Mesendoderm (in vitro differentiated cells): Measurements from ENCODE around the gene WNT9A.

ENCODE experiments used
- DNase-seq: peaks from one replicate; pipeline ENCODE4 v3.0.0; 2013
- H2AK5ac ChIP-seq: 2 replicates; pipeline ENCODE4 v1.6.1; 2013; ENCODE audit warnings: low read length, inconsistent platforms
- H2BK120ac ChIP-seq: 2 replicates; pipeline ENCODE4 v1.6.1; 2013; ENCODE audit warnings: low read depth, mild to moderate bottlenecking, low read length, moderate library complexity, mixed read lengths
- H2BK15ac ChIP-seq: replicated peaks from 2 replicates; pipeline ENCODE4 v1.6.1; 2013; ENCODE audit warnings: low read depth, mild to moderate bottlenecking, moderate library complexity
- H2BK5ac ChIP-seq: 2 replicates; pipeline ENCODE4 v1.6.1; 2013; ENCODE audit warnings: low read length, inconsistent platforms
- H3K18ac ChIP-seq: 2 replicates; pipeline ENCODE4 v1.6.1; 2013; ENCODE audit warnings: mild to moderate bottlenecking, low read length, mixed read lengths
- H3K23ac ChIP-seq: one replicate; pipeline ENCODE4 v1.6.1; 2013; ENCODE audit warnings: low read length
- H3K27ac ChIP-seq: 2 replicates; pipeline ENCODE4 v1.5.1; 2013; ENCODE audit warnings: low read depth, mild to moderate bottlenecking, inconsistent platforms, low read length, moderate library complexity
- H3K27me3 ChIP-seq: 2 replicates; pipeline ENCODE4 v1.6.1; 2013; ENCODE audit warnings: low read length, control low read depth, mild to moderate bottlenecking, inconsistent platforms; ENCODE audit not compliant: insufficient read depth, poor library complexity
- H3K36me3 ChIP-seq: 2 replicates; pipeline ENCODE4 v1.6.1; 2013; ENCODE audit warnings: low read length, inconsistent platforms; ENCODE audit not compliant: control insufficient read depth, insufficient read depth
- H3K4ac ChIP-seq: one replicate; pipeline ENCODE4 v1.6.1; 2013; ENCODE audit warnings: low read depth, mild to moderate bottlenecking, low read length, moderate library complexity
- H3K4me1 ChIP-seq: 2 replicates; pipeline ENCODE4 v1.6.1; 2013; ENCODE audit warnings: low read depth, low read length, inconsistent platforms; ENCODE audit not compliant: control insufficient read depth
- H3K4me2 ChIP-seq: 2 replicates; pipeline ENCODE4 v1.6.1; 2013; ENCODE audit warnings: low read length
- H3K4me3 ChIP-seq: 2 replicates; pipeline ENCODE4 v1.5.1; 2013; ENCODE audit warnings: mild to moderate bottlenecking, low read length
- H3K56ac ChIP-seq: one replicate; pipeline ENCODE4 v1.6.1; 2013; ENCODE audit warnings: low read length
- H3K79me1 ChIP-seq: 2 replicates; pipeline ENCODE4 v1.6.1; 2013; ENCODE audit warnings: low read length, inconsistent platforms
- H3K79me2 ChIP-seq: 2 replicates; pipeline ENCODE4 v1.6.1; 2013; ENCODE audit warnings: mild to moderate bottlenecking, low read length; ENCODE audit not compliant: control insufficient read depth, insufficient read depth
- H3K9ac ChIP-seq: 2 replicates; pipeline ENCODE4 v1.6.1; 2013; ENCODE audit warnings: low read length, inconsistent platforms
- H4K5ac ChIP-seq: one replicate; pipeline ENCODE4 v1.6.1; 2013; ENCODE audit warnings: low read length
- H4K8ac ChIP-seq: one replicate; pipeline ENCODE4 v1.6.1; 2013; ENCODE audit warnings: low read depth, mild to moderate bottlenecking, control low read depth, low read length, moderate library complexity
- whole genome bisulfite sequencing: extraction: QIAGEN DNeasy Blood & Tissue Kit; methylation state at CpG from one replicate; pipeline ENCODE4 v1.1.7; 2013; ENCODE audit warnings: low lambda C conversion rate, missing lambda C conversion rate; ENCODE audit not compliant: insufficient coverage; ENCODE audit errors: extremely low coverage; 5-methylcytosine and 5-hydroxymethylcytosine counted together

The WNT9A gene

DNA sequence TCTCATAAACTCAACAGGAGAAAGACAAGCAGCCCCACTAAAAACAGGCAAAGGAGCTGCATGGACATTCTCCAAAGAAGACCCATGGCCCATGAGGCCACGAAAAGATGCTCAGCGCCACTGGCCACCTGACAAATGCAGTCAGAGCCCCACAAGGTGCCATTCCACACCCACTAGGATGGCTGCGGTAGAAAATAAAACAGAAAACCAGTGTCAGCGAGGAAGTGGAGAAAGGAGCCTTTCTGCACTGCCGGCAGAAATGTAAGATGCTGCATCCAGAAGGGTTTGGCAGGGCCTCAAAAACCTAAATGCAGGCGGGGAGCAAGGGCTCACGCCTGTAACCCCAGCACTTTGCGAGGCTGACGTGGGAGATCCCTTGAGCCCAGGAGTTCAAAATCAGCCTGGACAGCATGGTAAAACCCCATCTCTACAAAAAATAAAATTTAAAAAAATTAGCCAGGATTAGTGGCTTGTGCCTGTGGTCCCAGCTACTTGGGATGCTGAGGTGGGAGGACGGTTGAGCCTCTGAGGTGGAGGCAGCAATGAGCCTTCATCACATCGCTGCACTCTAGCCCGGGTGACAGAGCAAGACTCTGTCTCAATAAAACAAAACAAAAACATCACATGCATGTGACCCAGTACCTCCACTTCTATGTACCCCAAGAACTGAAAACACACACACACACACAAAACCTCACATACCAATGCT, 4.2 kb downstream of the WNT9A start:
- Histone ChIP-seq H3K18ac (no peak overlapping the region), H2BK120ac (no peak overlapping the region), H3K36me3 (no peaks in the 10 kb centered on the region), H3K4me3 (no peak overlapping the region), H2BK5ac (no peak overlapping the region), H3K4me2 (no peak overlapping the region), H4K5ac (no peak overlapping the region), H3K79me1 (no peaks in the 10 kb centered on the region), H3K27me3 (no peaks in the 10 kb centered on the region), H2BK15ac (no peak overlapping the region), H3K23ac (no peak overlapping the region), H3K56ac (no peak overlapping the region), H3K4ac (no peak overlapping the region), H3K9ac (no peak overlapping the region), H4K8ac (no peak overlapping the region), H2AK5ac (no peak overlapping the region), H3K4me1 (no peaks in the 10 kb centered on the region), H3K79me2 (no peaks in the 10 kb centered on the region), H3K27ac (no peak overlapping the region)
- no CpG with 5 or more reads among the region's 12 CpGs for WGBS
- DNase-seq: no peak

DNA sequence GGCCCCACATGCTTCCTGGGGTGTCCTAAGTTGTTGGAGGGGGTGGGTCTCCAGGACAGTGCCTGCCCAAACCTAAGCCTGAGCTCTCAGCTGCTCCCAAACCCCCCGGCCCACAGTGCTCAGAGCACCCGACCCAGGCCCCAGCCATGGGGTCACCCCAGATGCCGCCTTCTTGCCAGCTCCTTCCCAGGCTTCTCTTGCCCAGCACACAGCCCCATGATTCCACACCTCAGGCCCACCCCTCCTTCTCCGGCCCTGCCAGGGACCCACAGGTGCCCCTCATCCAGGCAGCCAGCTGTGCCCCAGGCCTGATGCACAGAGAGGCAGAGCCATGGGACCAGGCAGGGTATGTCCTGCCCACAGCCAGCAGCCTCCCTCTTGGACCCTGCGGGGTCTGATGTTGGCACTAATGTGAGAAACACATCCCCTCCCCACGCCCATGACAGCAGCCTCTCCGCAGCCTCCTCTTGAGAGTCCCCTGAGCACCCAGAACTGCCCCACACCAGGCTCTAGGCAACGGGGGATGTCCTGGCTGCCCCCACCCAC, 4.9 kb downstream of the WNT9A start:
- Histone ChIP-seq H3K56ac (no peak overlapping the region), H3K18ac (no peak overlapping the region), H3K4me3 (no peak overlapping the region), H4K5ac (no peak overlapping the region), H3K9ac (no peak overlapping the region), H2BK5ac (no peak overlapping the region), H3K23ac (no peak overlapping the region), H2AK5ac (no peak overlapping the region), H3K27me3 (no peaks in the 10 kb centered on the region), H3K4me1 (no peaks in the 10 kb centered on the region), H3K27ac (no peak overlapping the region), H3K79me2 (no peaks in the 10 kb centered on the region), H2BK15ac (no peak overlapping the region), H3K36me3 (no peaks in the 10 kb centered on the region), H3K4me2 (no peak overlapping the region), H3K79me1 (no peaks in the 10 kb centered on the region), H2BK120ac (no peak overlapping the region), H3K4ac (no peak overlapping the region), H4K8ac (no peak overlapping the region)
- DNase-seq: no peak
- WGBS: no CpG with 5 or more reads among the region's 8 CpGs

DNA sequence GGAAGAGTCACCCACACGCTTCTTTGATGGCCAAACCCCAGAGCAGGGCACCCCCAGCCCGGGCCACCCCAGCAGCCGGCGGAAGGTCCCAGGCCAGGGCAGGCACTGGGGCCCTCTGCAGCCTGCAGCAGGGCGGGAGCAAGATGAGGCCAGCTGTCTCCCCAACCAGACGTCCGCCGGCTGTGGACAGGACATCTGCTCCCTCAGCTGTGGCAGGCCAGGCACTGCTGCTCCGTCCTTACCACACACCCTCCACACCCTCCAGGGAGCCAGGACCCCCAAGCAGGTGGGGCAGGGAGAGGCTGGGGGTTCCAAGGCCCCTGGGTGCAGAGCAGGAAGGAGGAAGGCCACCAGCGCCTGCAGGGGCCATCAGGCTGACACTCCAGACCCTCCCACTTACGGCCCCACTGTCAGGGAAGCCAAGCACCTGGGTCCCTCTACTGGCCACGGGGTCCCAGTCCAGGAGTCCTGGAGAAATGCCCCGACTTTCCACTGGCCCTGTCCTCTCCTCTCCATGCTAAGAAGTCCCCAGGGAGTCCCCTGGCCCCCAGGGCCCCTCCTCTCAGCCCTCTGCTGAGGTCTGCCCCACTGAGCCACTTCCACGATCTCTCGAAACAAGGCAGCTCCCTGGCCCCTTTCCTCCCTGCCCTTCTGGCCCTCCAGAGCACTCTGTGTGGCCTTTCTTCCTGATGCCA, 5.6 kb downstream of the WNT9A start:
- Histone ChIP-seq H3K79me2 (no peaks in the 10 kb centered on the region), H3K4me3 (no peak overlapping the region), H2BK15ac (no peak overlapping the region), H3K27me3 (no peaks in the 10 kb centered on the region), H2BK120ac (no peak overlapping the region), H3K79me1 (no peaks in the 10 kb centered on the region), H3K56ac (no peak overlapping the region), H3K4me1 (no peaks in the 10 kb centered on the region), H2BK5ac (no peak overlapping the region), H3K18ac (no peak overlapping the region), H3K23ac (no peak overlapping the region), H4K8ac (no peak overlapping the region), H4K5ac (no peak overlapping the region), H3K4me2 (no peak overlapping the region), H3K9ac (no peak overlapping the region), H3K27ac (no peak overlapping the region), H3K36me3 (no peaks in the 10 kb centered on the region), H3K4ac (no peak overlapping the region), H2AK5ac (no peak overlapping the region)
- WGBS: no CpG with 5 or more reads among the region's 15 CpGs
- DNase-seq: no peak

DNA sequence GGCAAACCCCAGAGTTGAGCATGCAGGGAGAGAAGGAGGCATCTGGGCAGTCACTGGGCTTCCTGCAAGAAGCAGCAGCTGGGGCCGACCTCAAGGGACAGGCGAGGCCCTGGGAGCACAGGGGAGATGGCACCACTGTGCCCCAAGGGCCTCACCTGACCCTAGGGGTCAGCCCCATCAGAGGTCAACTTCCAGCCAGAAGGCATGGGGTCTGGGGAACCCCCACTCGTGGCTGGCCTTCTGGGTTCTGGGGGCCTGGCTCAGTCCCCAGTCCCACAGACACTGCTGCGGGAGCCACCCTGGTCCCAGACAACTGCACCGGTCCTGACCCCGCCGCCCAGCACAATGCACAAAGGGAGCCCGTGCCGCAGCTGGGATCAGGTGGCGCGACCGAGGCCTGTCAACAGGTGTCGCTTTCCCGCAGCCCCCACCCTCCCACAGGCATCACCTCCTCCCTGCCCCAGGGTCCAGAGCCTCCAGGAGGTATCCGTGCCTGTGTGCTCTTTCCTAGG, 6.2 kb downstream of the WNT9A start:
- H3K4me3 ChIP-seq: no peak overlapping the region
- H2AK5ac ChIP-seq: no peak overlapping the region
- H2BK120ac ChIP-seq: no peak overlapping the region
- no peaks in the 10 kb centered on the region for H3K27me3 ChIP-seq
- H3K18ac ChIP-seq: no peak overlapping the region
- H3K79me2 ChIP-seq: no peaks in the 10 kb centered on the region
- no peak overlapping the region for H3K4me2 ChIP-seq
- no peak overlapping the region for H3K27ac ChIP-seq
- no peak overlapping the region for H2BK5ac ChIP-seq
- H3K79me1 ChIP-seq: no peaks in the 10 kb centered on the region
- H3K4me1 ChIP-seq: no peaks in the 10 kb centered on the region
- no peak for DNase-seq
- H4K5ac ChIP-seq: no peak overlapping the region
- H4K8ac ChIP-seq: no peak overlapping the region
- H3K56ac ChIP-seq: no peak overlapping the region
- H2BK15ac ChIP-seq: no peak overlapping the region
- no peak overlapping the region for H3K23ac ChIP-seq
- no peak overlapping the region for H3K9ac ChIP-seq
- no peak overlapping the region for H3K4ac ChIP-seq
- no peaks in the 10 kb centered on the region for H3K36me3 ChIP-seq
- WGBS: no CpG with 5 or more reads among the region's 15 CpGs

DNA sequence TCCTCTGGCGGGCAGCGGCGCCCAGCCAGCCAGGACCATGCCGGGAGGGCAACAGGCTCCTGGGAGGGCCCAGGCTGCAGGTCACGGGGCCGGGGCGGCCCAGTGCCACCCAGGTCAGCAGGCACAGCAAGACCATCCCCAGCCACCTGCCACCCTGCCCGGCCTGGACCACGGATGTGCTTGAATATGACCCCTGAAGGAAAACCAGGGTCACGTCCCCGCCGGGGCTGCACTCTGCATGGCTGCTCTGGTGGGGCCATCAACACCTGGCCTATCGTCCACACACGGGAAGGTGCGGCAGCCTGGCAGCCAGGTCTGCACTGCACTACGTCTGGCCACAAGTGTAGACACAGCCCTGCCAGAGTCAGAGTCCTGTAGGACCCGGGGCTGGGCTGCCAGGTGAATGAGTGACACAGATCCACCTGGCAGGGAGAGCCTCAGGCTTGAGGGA, 6.9 kb downstream of the WNT9A start:
- Histone ChIP-seq H3K4me1 (no peaks in the 10 kb centered on the region), H3K4ac (no peak overlapping the region), H3K27me3 (no peaks in the 10 kb centered on the region), H2AK5ac (no peak overlapping the region), H3K23ac (no peak overlapping the region), H3K56ac (no peak overlapping the region), H3K4me2 (no peak overlapping the region), H3K18ac (no peak overlapping the region), H3K79me2 (no peaks in the 10 kb centered on the region), H3K4me3 (no peak overlapping the region), H3K36me3 (no peaks in the 10 kb centered on the region), H3K79me1 (no peaks in the 10 kb centered on the region), H2BK120ac (no peak overlapping the region), H2BK15ac (no peak overlapping the region), H4K8ac (no peak overlapping the region), H3K27ac (no peak overlapping the region), H2BK5ac (no peak overlapping the region), H3K9ac (no peak overlapping the region), H4K5ac (no peak overlapping the region)
- no CpG with 5 or more reads among the region's 17 CpGs for WGBS
- DNase-seq: no peak
